ENCODE measurements around the gene SMAD7.

Gene SMAD7, protein sequence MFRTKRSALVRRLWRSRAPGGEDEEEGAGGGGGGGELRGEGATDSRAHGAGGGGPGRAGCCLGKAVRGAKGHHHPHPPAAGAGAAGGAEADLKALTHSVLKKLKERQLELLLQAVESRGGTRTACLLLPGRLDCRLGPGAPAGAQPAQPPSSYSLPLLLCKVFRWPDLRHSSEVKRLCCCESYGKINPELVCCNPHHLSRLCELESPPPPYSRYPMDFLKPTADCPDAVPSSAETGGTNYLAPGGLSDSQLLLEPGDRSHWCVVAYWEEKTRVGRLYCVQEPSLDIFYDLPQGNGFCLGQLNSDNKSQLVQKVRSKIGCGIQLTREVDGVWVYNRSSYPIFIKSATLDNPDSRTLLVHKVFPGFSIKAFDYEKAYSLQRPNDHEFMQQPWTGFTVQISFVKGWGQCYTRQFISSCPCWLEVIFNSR

DNA sequence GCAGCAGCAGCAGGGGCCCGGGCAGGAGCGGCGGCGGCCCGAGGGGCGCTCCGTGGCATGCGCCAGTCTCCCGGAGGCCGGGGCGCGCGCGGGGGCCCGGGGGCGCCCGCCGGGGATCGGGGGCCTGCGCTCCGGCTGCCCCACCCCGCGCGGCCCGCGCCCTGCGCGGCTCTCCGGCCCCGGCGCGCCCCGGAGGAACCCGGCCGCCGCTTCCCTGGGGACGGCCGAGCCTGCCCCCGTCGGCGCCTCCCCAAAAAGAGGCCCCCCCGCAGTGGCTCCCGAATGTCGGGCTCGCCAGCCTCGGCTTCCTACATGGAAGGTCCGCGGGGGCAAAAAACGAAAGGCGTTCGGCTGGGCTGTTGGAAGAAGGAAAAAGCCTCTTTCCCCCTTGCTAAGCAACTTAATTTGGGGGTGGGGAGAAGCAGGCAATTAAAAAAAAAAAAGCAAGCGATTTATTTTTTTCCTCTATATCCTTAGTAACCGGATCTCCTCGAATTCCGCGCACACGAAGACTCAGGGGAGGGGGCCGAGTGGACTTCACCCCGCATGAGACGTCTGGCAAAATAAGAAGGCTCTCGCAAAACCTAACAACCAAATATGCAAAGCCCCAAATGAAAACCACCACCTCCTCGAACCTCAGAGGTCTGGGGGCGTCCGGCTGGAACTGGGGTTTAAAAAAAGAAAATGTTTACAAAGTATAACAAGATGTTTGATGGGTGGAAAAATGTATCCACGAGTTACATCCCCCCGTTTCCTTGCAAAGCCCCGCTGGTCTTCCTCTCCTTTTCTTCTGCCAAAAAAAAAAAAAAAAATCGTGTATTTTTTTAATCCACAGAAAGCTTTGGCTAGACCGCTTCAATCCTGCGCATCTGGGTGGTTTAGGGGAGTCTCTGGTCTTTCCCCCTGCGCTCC is at the start of gene SMAD7:
SMAD7 (minus strand) TSS at position 430 of the 912 bp plus-strand sequence. CDS start 541 bp downstream, outside the sequence.
- DNase-seq (ENCODE audit: extremely low read depth, insufficient read length) = no peak
- Histone ChIP-seq H3K4me3 (replicated peaks; ENCODE audit: low read depth, low read length) (peak within 1 kb of the TSS; percentile 88), H3K36me3 (ENCODE audit: control insufficient read depth, insufficient read depth, low read length) (no peaks in the 10 kb centered on the region; the same call in 1 of the 2 replicates), H3K27me3 (replicated peaks; ENCODE audit: control insufficient read depth, insufficient read depth, low read length) (no peaks in the 10 kb centered on the region)
- TF ChIP-seq, protein P1, sequence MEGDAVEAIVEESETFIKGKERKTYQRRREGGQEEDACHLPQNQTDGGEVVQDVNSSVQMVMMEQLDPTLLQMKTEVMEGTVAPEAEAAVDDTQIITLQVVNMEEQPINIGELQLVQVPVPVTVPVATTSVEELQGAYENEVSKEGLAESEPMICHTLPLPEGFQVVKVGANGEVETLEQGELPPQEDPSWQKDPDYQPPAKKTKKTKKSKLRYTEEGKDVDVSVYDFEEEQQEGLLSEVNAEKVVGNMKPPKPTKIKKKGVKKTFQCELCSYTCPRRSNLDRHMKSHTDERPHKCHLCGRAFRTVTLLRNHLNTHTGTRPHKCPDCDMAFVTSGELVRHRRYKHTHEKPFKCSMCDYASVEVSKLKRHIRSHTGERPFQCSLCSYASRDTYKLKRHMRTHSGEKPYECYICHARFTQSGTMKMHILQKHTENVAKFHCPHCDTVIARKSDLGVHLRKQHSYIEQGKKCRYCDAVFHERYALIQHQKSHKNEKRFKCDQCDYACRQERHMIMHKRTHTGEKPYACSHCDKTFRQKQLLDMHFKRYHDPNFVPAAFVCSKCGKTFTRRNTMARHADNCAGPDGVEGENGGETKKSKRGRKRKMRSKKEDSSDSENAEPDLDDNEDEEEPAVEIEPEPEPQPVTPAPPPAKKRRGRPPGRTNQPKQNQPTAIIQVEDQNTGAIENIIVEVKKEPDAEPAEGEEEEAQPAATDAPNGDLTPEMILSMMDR (IDR thresholded peaks at IDR 0.05; ENCODE audit: insufficient read depth, low read length, poor library complexity, severe bottlenecking) = no peak

DNA sequence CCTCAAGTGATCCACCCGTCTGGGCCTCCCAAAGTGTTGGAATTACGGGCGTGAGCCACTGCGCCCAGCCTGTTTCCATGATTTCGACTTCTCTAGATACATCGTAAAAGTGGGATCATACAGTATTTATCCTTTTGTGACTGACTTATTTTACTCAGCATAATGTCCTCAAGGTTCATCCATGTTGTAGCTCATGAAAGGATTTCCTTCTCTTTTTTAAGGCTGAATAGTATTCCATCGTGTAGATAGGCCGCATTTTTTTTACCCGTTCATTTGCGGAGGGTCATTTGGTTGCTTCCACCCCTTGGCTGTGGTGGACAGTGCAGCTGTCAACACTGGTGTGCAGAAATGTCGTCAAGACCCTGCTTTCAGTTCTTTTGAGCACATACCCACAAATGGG is 48.8 kb upstream of the SMAD7 start:
- TF ChIP-seq, protein P1 (IDR thresholded peaks at IDR 0.05; ENCODE audit: insufficient read depth, low read length, poor library complexity, severe bottlenecking) = no peak
- H3K27me3 ChIP-seq (replicated peaks; ENCODE audit: control insufficient read depth, insufficient read depth, low read length) = no peaks in the 10 kb centered on the region
- no peak overlapping the region for H3K4me3 ChIP-seq (replicated peaks; ENCODE audit: low read depth, low read length)
- no peaks in the 10 kb centered on the region for H3K36me3 ChIP-seq (ENCODE audit: control insufficient read depth, insufficient read depth, low read length)
- no peak for DNase-seq (ENCODE audit: extremely low read depth, insufficient read length)

DNA sequence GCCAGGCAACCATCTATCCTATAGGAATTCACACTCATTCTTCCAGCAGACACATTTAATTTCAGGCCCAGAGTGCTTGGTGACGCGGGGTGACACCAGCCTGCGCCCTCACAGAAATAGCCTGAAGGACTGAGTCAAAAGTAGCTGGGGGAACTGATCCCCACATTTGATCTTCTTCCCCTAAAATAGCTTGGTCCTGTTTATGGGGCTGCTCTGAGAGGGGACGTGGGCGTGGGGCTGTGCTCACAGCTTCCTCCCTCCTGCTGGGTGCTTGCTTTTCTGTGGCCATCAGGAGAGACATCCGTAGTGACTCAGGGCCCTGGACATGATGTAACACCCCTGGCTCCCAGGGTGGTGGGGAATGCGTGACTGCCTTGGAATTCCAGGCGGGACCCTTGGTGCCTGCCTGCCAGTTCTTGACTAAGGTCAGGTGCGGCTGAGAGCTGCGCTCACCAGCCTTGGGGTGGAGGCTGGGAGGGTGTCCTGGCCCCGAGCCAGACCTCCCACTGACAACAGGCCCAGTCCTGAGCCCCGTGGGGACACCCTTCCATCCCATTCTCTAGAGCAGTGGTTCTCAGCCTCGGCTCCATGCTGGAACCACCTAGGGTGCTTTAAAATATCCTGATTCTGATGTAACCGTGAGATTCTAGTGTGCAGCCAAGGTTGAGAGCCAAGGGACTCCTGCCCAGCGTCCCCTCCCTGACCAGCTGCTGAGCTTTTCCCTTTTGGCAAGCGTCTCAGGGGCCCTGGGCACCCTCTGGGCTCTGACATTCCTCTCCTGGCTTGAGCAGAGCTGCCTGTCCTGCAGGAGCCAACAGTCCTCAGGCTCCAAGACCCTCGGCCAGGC is 47.4 kb upstream of the SMAD7 start:
- Histone ChIP-seq H3K27me3 (replicated peaks; ENCODE audit: control insufficient read depth, insufficient read depth, low read length) (no peaks in the 10 kb centered on the region), H3K4me3 (replicated peaks; ENCODE audit: low read depth, low read length) (no peak overlapping the region), H3K36me3 (ENCODE audit: control insufficient read depth, insufficient read depth, low read length) (no peaks in the 10 kb centered on the region)
- TF ChIP-seq, protein P1 (IDR thresholded peaks at IDR 0.05; ENCODE audit: insufficient read depth, low read length, poor library complexity, severe bottlenecking) = no peak
- DNase-seq (ENCODE audit: extremely low read depth, insufficient read length) = no peak

DNA sequence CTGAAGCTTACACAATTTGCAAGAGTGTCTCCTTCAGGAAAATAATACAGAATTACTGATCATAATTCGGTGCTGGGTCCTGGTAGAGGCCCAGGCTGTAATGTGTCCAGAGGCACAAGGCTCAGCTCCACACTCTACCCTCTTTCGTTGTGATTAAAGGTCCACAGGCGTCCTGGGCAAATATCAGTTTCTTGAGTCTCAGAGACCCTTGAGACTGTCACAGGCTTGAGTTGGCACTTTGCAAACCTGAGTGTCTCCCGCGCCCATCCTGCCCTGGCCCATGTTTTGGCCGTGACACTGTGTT is 46.9 kb upstream of the SMAD7 start:
- no peak overlapping the region for H3K4me3 ChIP-seq (replicated peaks; ENCODE audit: low read depth, low read length)

More for the DNA sequence above, 46.9 kb upstream of the SMAD7 start:
- no peak for DNase-seq (ENCODE audit: extremely low read depth, insufficient read length)
- Histone ChIP-seq H3K27me3 (replicated peaks; ENCODE audit: control insufficient read depth, insufficient read depth, low read length) (no peaks in the 10 kb centered on the region), H3K36me3 (ENCODE audit: control insufficient read depth, insufficient read depth, low read length) (no peaks in the 10 kb centered on the region)
- TF ChIP-seq, protein P1 (IDR thresholded peaks at IDR 0.05; ENCODE audit: insufficient read depth, low read length, poor library complexity, severe bottlenecking) = no peak

Measured in GM06990 (cell line).